OCI-LY3 (cell line): ENCODE measurements around the gene ACAP2.
"Not testable (repeated sequence)": the region's sequence is repeated elsewhere in the genome, so short reads cannot be mapped to it uniquely, and the experiment has no call there.

Source experiments
- H2AFZ ChIP-seq: fragments of 200-600, 300-600 bp; shearing (Covaris generic); 2 replicates; pipeline ENCODE4 v1.6.0; 2014; ENCODE audit warnings: antibody characterized with exemption, low read depth, low read length
- H3K27ac ChIP-seq: fragments of 200-600, 300-600 bp; sonication (generic); 2 replicates; pipeline ENCODE4 v1.5.1; 2014; ENCODE audit warnings: mild to moderate bottlenecking, low read length, moderate library complexity, mixed read lengths
- H3K27me3 ChIP-seq: fragments of 200-600, 300-600 bp; sonication (generic); 2 replicates; pipeline ENCODE4 v1.6.1; 2014; ENCODE audit warnings: low read depth, low read length, mixed read lengths
- H3K36me3 ChIP-seq: fragments of 200-600, 300-600 bp; sonication (generic); replicated peaks from 2 replicates; pipeline ENCODE3; 2014; ENCODE audit warnings: low read depth, low read length, mixed read lengths
- H3K4me1 ChIP-seq: fragments of 300-600, 200-600 bp; sonication (generic); 2 replicates; pipeline ENCODE4 v1.6.1; 2014; ENCODE audit warnings: low read length, mixed read lengths
- H3K4me2 ChIP-seq: fragments of 200-600, 300-600 bp; sonication (generic); 2 replicates; pipeline ENCODE4 v1.6.1; 2014; ENCODE audit warnings: low read length, mixed read lengths
- H3K4me3 ChIP-seq: fragments of 300-600, 200-600 bp; sonication (generic); 2 replicates; pipeline ENCODE4 v1.5.1; 2014; ENCODE audit warnings: antibody characterized with exemption, mild to moderate bottlenecking, low read length, moderate library complexity
- H3K79me2 ChIP-seq: fragments of 300-600, 200-600 bp; shearing (Covaris generic); 2 replicates; pipeline ENCODE4 v1.6.1; 2014; ENCODE audit warnings: mild to moderate bottlenecking, low read length, mixed read lengths
- H3K9ac ChIP-seq: fragments of 300-600, 200-600 bp; shearing (Covaris generic); 2 replicates; pipeline ENCODE4 v1.6.0; 2014; ENCODE audit warnings: mild to moderate bottlenecking, low read length, moderate library complexity
- H3K9me3 ChIP-seq: fragments of 200-600, 300-600 bp; shearing (Covaris generic); 2 replicates; pipeline ENCODE4 v1.6.1; 2014; ENCODE audit warnings: low read length, mixed read lengths; ENCODE audit not compliant: insufficient read depth
- H4K20me1 ChIP-seq: fragments of 200-600, 300-600 bp; sonication (generic); 2 replicates; pipeline ENCODE4 v1.6.1; 2016; ENCODE audit warnings: low read length, mixed read lengths; ENCODE audit not compliant: insufficient read depth
- CTCF ChIP-seq: fragments of 200-600, 300-600 bp; sonication (generic); IDR thresholded peaks from 2 replicates; pipeline ENCODE4 v1.5.1; 2014; ENCODE audit warnings: antibody characterized with exemption, low read length, low read depth
- EZH2phosphoT487 ChIP-seq: fragments of 200-600 bp; shearing (Covaris generic); IDR thresholded peaks from 2 replicates; pipeline ENCODE4 v1.6.1; 2018; ENCODE audit warnings: antibody characterized with exemption, mixed run types, low read depth

Gene ACAP2

GRCh38 chr3:195297446-195297845 is 145.4 kb downstream of the ACAP2 start:
- TF ChIP-seq CTCF: no peak
- TF ChIP-seq EZH2phosphoT487: no peak
- peaks cover 9% of the 10 kb centered on the region for H3K36me3 ChIP-seq
- no peaks in the 10 kb centered on the region for H4K20me1 ChIP-seq
- no peak overlapping the region for H2AFZ ChIP-seq
- no peak overlapping the region; the same call in 1 of the 2 replicates for H3K4me2 ChIP-seq
- no peak overlapping the region for H3K9ac ChIP-seq
- no peak overlapping the region for H3K4me3 ChIP-seq
- no peaks in the 10 kb centered on the region for H3K79me2 ChIP-seq
- no peaks in the 10 kb centered on the region for H3K9me3 ChIP-seq
- peaks cover 10% of the 10 kb centered on the region for H3K4me1 ChIP-seq
- H3K27ac ChIP-seq: no peak overlapping the region
- no peaks in the 10 kb centered on the region for H3K27me3 ChIP-seq

- H3K4me3 ChIP-seq: no peak overlapping the region
- H3K36me3 ChIP-seq: peaks cover 10% of the 10 kb centered on the region
- no peak overlapping the region for H3K27ac ChIP-seq
- no peak overlapping the region for H3K9ac ChIP-seq
- H3K27me3 ChIP-seq: no peaks in the 10 kb centered on the region
- no peaks in the 10 kb centered on the region for H3K79me2 ChIP-seq
- H3K4me2 ChIP-seq: no peak overlapping the region
- no peak overlapping the region for H2AFZ ChIP-seq
- H3K9me3 ChIP-seq: no peaks in the 10 kb centered on the region
- H4K20me1 ChIP-seq: no peaks in the 10 kb centered on the region
- TF ChIP-seq CTCF: no peak
- no peak for TF ChIP-seq EZH2phosphoT487
- H3K4me1 ChIP-seq: peaks cover 10% of the 10 kb centered on the region
Measured at GRCh38 chr3:195296662-195297061, 146.2 kb downstream of the ACAP2 start.

GRCh38 chr3:195291121-195291520 is 151.7 kb downstream of the ACAP2 start:
- Histone ChIP-seq H2AFZ (no peak overlapping the region), H3K27ac (no peak overlapping the region), H3K4me2 (no peak overlapping the region), H3K27me3 (no peaks in the 10 kb centered on the region), H3K79me2 (no peaks in the 10 kb centered on the region), H3K9ac (no peak overlapping the region), H3K4me1 (no peaks in the 10 kb centered on the region), H3K36me3 (peaks cover 8% of the 10 kb centered on the region), H3K4me3 (no peak overlapping the region), H4K20me1 (no peaks in the 10 kb centered on the region), H3K9me3 (no peaks in the 10 kb centered on the region)
- TF ChIP-seq EZH2phosphoT487 (no peak), CTCF (no peak)

GRCh38 chr3:195290643-195291042 is 152.2 kb downstream of the ACAP2 start:
- not testable (repeated sequence) for H3K36me3 ChIP-seq, H3K9ac ChIP-seq, H3K4me2 ChIP-seq

More at GRCh38 chr3:195290643-195291042, 152.2 kb downstream of the ACAP2 start:
- H3K9me3 ChIP-seq, H3K4me1 ChIP-seq, H3K79me2 ChIP-seq, H3K27me3 ChIP-seq, H2AFZ ChIP-seq, H4K20me1 ChIP-seq, H3K4me3 ChIP-seq, H3K27ac ChIP-seq: not testable (repeated sequence)
